ENCODE data around the gene C1R. TPM values are rescaled to one million over a fixed set of nuclear protein-coding genes. Genes with fewer than 3 reads are reported as not detected.

Gene C1R
- total RNA-seq, 1 experiment from 2014 or later = 11.5 TPM

DNA sequence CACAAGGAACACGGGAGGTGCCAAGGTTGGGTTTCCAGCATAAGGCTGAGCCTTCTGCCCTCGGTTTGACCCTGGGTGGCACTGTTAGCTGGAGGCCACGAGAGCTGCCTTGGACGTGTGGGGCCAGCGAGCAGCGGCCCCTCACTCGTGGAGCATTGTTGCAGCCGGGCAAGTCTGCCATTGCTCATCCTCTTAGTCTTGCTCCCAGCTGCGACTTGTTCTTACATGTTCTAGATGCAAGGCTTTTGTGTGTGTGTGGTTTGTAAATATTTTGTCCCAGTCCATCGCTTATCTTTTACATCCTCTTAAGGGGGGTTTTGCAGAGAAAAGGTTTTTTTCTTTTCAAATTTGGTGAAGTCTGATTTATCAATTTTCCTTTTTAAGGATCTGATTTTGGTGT is 52.8 kb downstream of the C1R start:
- WGBS (ENCODE audit: extremely low coverage, insufficient read length, low lambda C conversion rate) = no CpG with 5 or more reads among the region's 10 CpGs
- Mint-ChIP-seq H3K27ac (no peak overlapping the region), H3K27me3 (ENCODE audit: low read depth) (no peaks in the 10 kb centered on the region; the same call in 1 of the 2 replicates), H3K4me3 (no peak overlapping the region), H3K4me1 (peaks cover 16 to 18% of the 10 kb centered on the region in 2 experiments), H3K9me3 (peaks cover 2 to 3% of the 10 kb centered on the region in 2 experiments; a peak in 3 of 5 replicates), H3K36me3 (ENCODE audit: insufficient read depth in 1 of 3, low read depth in 3 of 3) (peaks cover 0 to 3% (median 0%) of the 10 kb centered on the region in 3 experiments; a peak in 1 of 7 replicates)
- Histone ChIP-seq H2BK5ac (ENCODE audit: insufficient read length, low read length) (no peak overlapping the region), H4K20me1 (ENCODE audit: control insufficient read depth, insufficient read depth, insufficient read length) (no peaks in the 10 kb centered on the region), H4K91ac (ENCODE audit: insufficient read length, low read depth, low read length) (no peak overlapping the region), H3K79me1 (ENCODE audit: insufficient read depth, low read depth, low read length, poor library complexity, severe bottlenecking) (no peaks in the 10 kb centered on the region), H4K5ac (ENCODE audit: insufficient read length, low read depth, low read length) (no peak overlapping the region), H2BK12ac (ENCODE audit: insufficient read length, low read depth, low read length) (no peak overlapping the region), H4K8ac (replicated peaks; ENCODE audit: insufficient read length, low read depth, low read length) (no peak overlapping the region), H3K23ac (ENCODE audit: insufficient read length, low read depth, low read length) (no peak overlapping the region), H3K4me1 (ENCODE audit: insufficient read depth, low read length) (peaks cover 3% of the 10 kb centered on the region; the same call in 1 of the 2 replicates), H3T11ph (ENCODE audit: low read length) (no peak overlapping the region), H2BK120ac (ENCODE audit: low read depth, low read length, poor library complexity, severe bottlenecking) (no peak overlapping the region), H3K9ac (ENCODE audit: extremely low read depth, insufficient read length, low read length) (no peak overlapping the region), H2AFZ (ENCODE audit: low read length) (no peak overlapping the region), H3K79me2 (ENCODE audit: insufficient read depth, low read length) (no peaks in the 10 kb centered on the region), H2AK5ac (ENCODE audit: insufficient read length, low read length) (no peak overlapping the region), H3K4me2 (ENCODE audit: insufficient read depth, insufficient read length, low read length) (no peak overlapping the region), H3K27me3 (ENCODE audit: insufficient read depth, low read length) (no peaks in the 10 kb centered on the region), H3K9me3 (ENCODE audit: control insufficient read depth, low read depth, low read length) (no peaks in the 10 kb centered on the region), H2BK15ac (ENCODE audit: low read depth, low read length) (no peak overlapping the region), H3K18ac (ENCODE audit: insufficient read length, low read depth, low read length) (no peak overlapping the region), H3K27ac (ENCODE audit: insufficient read length, low read depth, low read length) (no peak overlapping the region), H3K4ac (ENCODE audit: low read depth, low read length) (no peak overlapping the region), H2BK20ac (ENCODE audit: low read depth, low read length, poor library complexity, severe bottlenecking) (no peak overlapping the region), H3K56ac (ENCODE audit: insufficient read length, low read depth, low read length) (no peak overlapping the region), H3K23me2 (ENCODE audit: insufficient read length, low read depth, low read length, poor library complexity, severe bottlenecking) (no peaks in the 10 kb centered on the region), H3K14ac (ENCODE audit: insufficient read depth, low read length) (no peak overlapping the region)
- no peak for TF ChIP-seq CTCF (conservative IDR thresholded peaks at IDR 0.05)
- no peak for DNase-seq

All from H9 (cell line).